Dermis blood vessel endothelial cell (primary cell): ENCODE results near the gene FTH1. TPM values are rescaled to one million over a fixed set of nuclear protein-coding genes. Genes with fewer than 3 reads are reported as not detected.
A peak's percentile ranks its signal among the peaks of the same experiment; 100 is the strongest.

Experiments used
- DNase-seq: peaks from one replicate; pipeline ENCODE4 v3.0.0; 2010
- total RNA-seq: library from RNA; depleted of rRNA; stranded (reverse); fragments of >200 nt; gene quantifications from 2 replicates; pipeline ENCODE4 v1.2.3, GENCODE V29; 2014

The FTH1 gene
- total RNA-seq, 1 donor from 2014 or later, result 742 TPM

- DNase-seq, result peak; percentile 91
Observed at GRCh38 chr11:61947486-61948210, 19.8 kb downstream of the FTH1 start.

GRCh38 chr11:61946894-61947293 is 20.5 kb downstream of the FTH1 start:
- DNase-seq, result no peak

GRCh38 chr11:61945191-61945590 is 22.2 kb downstream of the FTH1 start:
- no peak for DNase-seq

GRCh38 chr11:61940466-61940865 is 27.0 kb downstream of the FTH1 start:
- DNase-seq, result no peak

DNA sequence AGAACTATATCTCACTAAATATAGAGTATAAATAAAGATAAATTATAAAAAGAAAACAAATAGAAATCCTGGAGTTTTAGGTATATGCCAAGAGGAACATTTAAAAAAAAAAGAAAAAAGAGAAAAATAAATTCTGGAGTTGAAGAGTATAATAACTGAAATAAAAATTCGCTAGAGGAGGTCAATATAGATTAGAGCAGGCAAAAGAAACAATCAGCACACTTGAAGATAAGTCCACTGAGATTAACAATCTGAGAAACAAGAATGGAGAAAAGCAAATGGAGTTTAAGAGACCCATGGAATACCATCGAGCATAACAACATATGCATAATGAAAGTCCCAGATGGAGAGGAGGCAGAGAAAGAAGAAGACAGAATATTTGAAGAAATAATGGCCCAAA is 31.6 kb downstream of the FTH1 start:
- DNase-seq, result no peak

DNA sequence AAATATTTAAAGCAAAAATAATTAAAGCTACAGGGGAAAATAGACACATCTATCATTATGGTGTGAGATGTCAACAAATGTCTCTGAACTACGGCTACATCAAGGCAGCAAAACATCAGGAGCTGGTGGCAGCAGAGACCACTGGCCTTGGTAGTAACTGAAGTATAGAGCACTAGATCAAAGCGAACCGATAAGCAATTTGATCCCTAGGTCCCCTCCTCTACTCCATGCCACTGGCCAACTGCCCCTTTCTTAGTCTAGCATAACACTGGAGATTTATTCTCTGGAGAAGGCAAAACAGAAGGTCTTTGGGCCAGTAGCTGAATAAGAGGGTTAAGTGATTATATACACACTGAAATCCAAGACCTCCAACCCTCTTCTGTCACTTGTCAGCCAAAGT is 36.5 kb downstream of the FTH1 start:
- no peak for DNase-seq

GRCh38 chr11:61928606-61929005 is 38.8 kb downstream of the FTH1 start:
- no peak for DNase-seq

DNA sequence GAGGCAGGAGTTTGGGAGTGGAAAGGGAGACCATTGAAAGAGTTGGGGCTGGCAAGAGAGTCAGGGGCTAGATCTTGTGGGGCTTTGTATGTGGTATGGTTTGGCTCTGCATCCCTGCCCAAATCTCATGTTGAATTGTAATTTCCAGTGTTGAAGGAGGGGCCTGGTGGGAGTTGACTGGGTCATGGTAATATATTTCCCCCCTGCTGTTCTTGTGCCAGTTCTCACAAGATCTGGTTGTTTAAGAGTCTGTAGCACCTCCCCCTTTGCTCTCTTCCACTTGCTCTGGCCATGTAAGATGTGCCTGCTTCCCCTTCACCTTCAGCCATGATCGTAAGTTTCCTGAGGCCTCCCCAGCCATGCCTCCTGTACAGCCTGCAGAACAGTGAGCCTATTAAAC is 39.9 kb downstream of the FTH1 start:
- no peak for DNase-seq

- DNase-seq, result no peak
Observed at GRCh38 chr11:61926235-61926634, 41.2 kb downstream of the FTH1 start.

- no peak for DNase-seq
Observed at GRCh38 chr11:61925736-61926135, 41.7 kb downstream of the FTH1 start.

GRCh38 chr11:61924064-61924455 is 43.4 kb downstream of the FTH1 start:
- no peak for DNase-seq

DNA sequence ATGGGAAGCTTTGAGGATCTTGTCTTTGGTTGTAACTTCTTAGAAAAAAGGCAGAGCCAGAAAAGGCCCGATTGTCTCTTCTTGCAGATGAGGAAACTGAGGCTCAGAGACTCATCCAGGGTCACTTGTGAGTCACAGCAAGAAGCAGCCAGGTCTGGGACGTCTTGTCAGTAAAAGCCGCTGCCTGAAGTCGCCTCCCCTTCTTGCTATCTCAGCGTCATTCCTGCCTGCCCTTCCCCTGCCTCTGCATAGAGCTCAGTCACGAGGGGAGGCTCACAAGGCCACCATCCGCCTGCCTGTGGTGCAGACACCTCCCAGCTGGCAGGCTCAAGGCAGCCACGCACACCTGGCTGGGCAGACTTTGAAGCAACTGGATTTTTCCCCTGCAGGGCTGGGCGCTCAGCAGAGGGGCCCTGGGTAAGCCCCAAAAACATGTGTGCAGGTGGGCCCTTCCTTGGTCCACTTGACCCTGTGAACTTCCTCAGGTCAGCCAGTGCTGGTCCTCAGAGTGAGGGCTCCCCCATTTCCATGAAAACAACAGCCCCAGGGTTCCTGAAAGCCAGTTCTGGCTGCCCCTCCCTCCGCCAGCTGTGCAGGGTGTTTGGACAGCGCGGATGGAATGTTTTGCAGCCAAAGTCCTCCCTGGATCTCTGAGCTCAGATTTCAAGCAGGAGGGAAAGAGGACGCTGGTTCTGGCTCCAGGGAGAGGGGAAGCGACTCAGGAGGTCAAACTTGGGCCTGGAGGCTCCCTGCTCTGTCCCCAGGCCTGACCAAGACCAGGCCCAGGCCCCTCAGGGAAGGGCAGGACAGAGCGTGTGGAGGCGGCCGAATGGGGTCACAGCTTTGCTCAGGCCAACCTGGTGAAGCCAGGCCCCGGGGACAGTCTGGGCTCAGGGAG is 44.0 kb downstream of the FTH1 start:
- no peak for DNase-seq

- no peak for DNase-seq
Observed at GRCh38 chr11:61922539-61922938, 44.9 kb downstream of the FTH1 start.

GRCh38 chr11:61921446-61921845 is 46.0 kb downstream of the FTH1 start:
- no peak for DNase-seq

- no peak for DNase-seq
Observed at GRCh38 chr11:61919705-61920631, 47.5 kb downstream of the FTH1 start.

DNA sequence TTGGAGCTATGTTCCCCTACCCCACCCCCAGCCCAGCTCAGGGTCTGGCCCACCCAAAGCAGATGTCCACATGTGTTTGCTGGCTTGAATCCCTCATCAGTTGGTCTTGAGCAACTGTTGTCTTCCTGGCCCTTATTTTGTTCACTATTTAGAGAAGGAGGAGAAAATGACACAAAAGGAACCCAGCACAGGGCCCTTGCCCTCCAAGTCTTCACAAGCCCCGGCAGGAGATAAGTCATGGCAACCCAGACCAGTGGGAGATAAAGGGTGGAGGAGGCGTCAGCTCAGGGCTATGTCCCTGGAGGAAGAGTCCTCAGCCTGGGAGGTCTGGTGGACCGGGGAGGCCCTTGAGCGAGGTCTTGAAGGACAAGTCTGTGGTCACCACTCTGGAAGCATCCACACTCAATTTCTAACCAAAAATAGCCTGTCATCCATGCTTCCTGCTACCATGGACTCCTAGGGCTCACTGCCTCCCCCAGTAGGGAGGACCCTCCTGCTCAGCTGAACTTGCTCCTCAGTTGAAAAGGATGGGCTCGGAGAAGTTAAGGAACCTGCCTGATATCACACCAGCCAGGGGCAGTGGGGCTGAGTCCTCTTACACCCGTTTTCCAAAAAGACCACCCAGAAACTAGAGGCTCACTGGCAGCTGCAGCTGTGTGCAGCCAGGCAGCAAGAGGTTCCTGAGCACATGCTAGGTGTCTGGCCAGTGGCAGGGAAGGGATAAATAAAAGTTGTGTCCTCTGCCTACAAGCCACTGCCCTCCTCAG is 48.3 kb downstream of the FTH1 start:
- DNase-seq, result no peak

DNA sequence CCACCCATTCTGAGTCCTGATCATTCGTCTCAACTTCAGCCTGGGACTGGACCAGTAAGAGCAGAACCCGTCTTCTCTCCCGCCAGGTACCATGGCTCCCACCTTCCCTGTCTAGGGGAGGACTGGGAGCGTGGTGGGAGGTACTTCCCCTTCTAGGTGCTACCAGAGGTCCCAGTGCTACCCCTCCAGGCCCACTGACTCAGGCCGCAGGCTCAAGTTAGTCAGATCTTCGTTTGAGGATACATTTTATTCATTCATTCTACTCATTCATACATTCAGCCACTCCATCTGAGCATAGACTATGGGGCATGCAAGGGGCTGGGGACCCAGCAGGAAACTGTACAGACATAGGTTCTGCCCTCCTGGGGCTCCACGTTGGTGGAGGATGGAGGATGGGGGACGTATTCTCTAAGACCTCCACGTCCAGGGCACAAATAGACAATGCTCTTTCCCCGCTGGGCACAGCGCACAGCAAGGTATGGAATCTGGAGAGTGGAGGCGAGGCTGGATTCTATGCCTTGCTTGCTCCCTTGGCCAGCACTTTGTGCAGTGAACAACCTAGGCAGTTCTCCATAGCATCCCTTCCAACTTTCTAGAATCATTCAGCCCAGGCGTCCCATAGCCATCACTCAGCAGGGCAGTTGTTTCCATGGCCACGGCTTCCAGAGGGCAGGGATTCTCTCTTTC is 49.0 kb downstream of the FTH1 start:
- DNase-seq, result no peak

DNA sequence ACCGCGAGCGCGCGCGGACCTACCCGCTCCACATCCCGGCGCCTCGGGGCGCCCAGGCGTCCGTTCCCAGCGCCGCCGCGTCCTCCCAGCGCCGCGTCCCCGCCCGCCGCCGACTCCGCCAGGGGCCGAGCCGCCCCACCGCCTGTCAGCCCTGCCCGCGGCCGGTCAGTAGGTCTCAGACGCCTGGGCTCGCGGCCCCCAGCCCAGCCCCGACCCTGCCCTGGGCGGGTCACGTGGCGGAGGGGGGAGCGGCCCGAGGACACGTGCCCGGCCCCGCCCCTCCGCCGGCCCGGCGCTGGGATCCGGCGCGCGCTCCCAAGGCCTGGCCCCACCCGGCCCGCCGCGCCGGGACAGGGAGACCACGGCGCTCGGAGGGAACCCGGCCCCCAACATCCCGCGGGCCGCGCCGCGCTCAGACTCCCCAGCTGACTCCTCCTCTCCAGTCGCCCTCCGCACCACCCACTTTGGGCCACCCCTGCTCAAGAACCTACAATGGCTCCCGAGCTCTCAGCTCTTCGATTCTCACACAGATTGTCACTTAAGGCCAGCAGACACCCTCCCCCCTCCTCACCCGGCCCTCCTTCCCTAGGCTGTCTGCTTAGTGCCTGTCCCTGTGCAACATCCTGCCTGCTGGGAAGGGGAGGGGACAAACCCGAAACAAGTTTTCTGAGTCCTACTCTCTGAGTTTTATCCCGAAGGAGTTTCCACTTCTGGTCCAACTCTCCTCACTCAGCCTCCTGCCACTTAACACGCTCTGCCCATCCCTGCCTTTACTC is 49.9 kb downstream of the FTH1 start, which contains the start of gene RAB3IL1:
RAB3IL1 (minus strand) TSS at position 233 of the 776 bp plus-strand sequence; CDS start at position 34, 199 bp downstream.
- peak; percentile 33 for DNase-seq

- no peak for DNase-seq
Observed at GRCh38 chr11:61916737-61917333, 50.6 kb downstream of the FTH1 start.
